ENCODE data around the gene HIC1.

The HIC1 gene

DNA sequence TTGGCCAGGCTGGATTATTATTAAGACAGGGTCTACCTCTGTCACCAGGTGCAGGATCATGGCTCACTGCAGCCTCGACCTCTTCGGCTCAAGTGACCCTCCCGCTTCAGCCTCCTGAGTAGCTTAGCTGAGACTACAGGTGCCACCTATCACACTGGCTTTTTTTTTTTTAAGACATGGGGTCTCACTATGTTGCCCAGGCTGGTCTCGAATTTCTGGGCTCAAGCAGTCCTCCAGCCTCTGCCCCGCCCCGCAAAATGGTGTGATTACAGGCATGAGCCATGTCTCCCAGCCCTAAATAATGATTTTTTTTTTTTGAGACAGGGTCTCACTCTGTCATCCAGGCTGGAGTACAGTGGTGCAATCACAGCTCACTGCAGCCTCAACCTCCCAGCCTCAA, 7.3 kb upstream of the HIC1 start:
- DNase-seq, result no peak

DNA sequence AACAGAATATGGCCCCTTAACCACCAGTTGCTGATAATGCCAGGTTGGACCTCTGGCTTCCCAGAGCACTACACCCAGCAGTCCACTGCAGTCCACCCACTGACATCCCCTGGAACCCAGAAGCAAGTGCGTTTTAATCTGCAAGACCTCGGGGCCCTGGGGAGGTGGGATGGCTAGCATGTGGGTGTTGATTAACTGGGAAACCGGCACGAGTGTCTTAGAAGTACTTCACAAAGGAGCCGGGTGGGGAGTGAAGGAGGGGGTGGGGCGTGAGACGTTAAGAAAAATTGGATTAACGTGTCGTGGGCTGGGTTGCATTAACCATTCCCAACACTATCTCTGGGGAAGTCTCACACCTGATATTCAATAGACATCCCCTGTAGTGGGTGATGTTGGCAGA, 6.1 kb upstream of the HIC1 start:
- DNase-seq, result no peak

- DNase-seq, result peak; percentile 93
Observed at GRCh38 chr17:2049333-2050299, 5.3 kb upstream of the HIC1 start.

DNA sequence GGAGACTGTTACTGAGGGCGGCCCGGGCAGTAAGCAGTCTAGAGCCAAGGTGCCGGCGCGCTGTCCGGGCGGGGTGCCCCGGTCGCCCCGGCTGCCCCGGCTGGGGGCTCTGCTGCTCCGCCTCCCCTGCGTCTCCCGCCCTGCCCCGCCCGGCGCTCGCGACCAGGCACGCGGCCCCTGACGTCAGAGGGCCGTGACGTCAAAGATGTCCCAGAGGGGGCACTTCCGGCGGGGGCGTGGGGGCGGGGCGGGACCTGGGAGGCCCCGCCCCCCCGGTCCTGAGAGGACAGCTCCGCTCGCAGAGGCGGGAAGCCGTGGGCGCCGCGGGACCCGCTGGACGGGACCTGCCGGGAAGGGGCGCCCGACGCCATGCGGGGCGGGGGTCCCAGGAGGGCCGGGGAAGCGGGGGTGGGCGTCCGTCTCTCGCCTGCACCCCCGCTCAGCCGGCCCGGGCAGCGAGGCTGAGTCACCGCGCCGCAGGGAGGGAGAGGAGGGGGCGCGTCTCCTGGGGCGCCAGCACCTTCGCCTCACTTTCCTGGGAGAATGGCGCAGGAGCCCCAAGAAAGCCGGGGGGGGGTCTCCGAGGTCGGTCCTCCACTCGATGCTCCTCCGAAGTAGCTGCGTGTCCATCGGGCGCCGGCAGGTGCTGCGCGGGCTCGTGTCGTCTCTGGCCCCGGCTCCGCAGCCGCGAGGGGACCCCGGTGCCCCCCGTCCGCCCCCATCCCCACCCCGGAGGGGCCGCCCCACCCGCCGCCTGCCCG, 4.4 kb upstream of the HIC1 start:
- DNase-seq, result peak; percentile 82

GRCh38 chr17:2051061-2051932, 3.6 kb upstream of the HIC1 start:
- DNase-seq, result peak; percentile 59

GRCh38 chr17:2051933-2052559, 2.9 kb upstream of the HIC1 start:
- DNase-seq, result peak; percentile 45

GRCh38 chr17:2053380-2054261, 1.3 kb upstream of the HIC1 start:
- peak; percentile 85 for DNase-seq

DNA sequence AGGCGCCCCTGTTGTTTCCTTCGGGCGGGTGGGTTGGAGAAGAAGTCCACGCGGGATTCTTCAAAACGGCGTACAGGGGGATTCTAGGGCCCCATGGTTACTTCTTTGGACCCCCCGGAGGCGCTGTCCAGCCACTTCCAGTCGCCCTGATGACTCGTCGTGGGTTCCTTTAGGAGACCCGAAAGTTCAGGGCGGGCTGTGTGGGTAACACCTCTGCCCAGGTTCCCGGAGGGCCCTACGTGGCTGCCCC, 716 bp upstream of the HIC1 start:
- DNase-seq, result no peak

- peak; percentile 70 for DNase-seq
Observed at GRCh38 chr17:2055292-2056205, 646 bp downstream of the HIC1 start.

GRCh38 chr17:2056206-2057174, 1.6 kb downstream of the HIC1 start:
- peak; percentile 74 for DNase-seq

DNA sequence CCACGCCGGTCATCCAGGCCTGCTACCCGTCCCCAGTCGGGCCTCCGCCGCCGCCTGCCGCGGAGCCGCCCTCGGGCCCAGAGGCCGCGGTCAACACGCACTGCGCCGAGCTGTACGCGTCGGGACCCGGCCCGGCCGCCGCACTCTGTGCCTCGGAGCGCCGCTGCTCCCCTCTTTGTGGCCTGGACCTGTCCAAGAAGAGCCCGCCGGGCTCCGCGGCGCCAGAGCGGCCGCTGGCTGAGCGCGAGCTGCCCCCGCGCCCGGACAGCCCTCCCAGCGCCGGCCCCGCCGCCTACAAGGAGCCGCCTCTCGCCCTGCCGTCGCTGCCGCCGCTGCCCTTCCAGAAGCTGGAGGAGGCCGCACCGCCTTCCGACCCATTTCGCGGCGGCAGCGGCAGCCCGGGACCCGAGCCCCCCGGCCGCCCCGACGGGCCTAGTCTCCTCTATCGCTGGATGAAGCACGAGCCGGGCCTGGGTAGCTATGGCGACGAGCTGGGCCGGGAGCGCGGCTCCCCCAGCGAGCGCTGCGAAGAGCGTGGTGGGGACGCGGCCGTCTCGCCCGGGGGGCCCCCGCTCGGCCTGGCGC, 2.4 kb downstream of the HIC1 start:
- peak; percentile 61 for DNase-seq

- DNase-seq, result peak; percentile 66
Observed at GRCh38 chr17:2057760-2058585, 3.1 kb downstream of the HIC1 start.

DNA sequence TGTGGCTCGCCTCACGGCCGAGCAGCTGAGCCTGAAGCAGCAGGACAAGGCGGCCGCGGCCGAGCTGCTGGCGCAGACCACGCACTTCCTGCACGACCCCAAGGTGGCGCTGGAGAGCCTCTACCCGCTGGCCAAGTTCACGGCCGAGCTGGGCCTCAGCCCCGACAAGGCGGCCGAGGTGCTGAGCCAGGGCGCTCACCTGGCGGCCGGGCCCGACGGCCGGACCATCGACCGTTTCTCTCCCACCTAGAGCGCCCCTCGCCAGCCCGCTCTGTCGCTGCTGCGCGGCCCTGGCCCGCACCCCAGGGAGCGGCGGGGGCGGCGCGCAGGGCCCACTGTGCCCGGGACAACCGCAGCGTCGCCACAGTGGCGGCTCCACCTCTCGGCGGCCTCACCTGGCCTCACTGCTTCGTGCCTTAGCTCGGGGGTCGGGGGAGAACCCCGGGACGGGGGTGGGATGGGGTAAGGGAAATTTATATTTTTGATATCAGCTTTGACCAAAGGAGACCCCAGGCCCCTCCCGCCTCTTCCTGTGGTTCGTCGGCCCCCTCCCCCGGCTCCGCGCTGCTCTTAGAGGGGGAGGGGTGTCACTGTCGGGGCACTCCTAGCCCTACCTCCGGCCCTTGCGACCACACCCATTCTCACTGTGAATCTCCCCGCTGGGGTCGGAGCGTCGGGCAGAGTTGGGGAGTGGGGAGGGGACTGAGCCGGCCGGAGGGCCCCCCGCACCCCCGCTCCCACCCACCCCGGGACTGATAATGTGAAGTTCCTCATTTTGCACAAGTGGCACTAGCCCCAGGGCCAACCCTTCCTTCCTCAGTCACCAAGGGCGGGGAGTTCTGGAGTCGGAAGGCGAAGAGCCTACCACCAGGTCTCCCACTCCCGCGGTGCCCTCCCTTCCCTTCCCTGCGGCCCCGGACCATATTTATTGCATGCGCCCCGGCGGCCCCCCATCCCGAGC, 4.0 kb downstream of the HIC1 start:
- DNase-seq, result peak; percentile 76

- DNase-seq, result no peak
Observed at GRCh38 chr17:2059547-2060384, 4.9 kb downstream of the HIC1 start.

DNA sequence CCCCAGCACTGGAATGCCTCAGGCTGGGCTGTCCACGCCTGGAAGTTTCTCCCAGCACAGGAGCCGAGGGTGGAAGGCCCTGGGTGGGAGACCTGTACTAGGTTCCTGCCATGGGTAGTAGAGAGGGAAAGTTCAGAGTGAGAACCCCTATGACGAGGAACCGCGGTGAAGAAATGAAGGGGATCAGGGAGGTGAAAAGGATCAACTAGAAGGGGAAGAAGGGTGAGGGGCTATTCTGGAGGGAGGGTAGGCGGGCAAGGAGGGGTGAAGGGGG, 5.4 kb downstream of the HIC1 start:
- no peak for DNase-seq
